CMK (cell line): ENCODE results near the gene ZBTB45.

Source experiments
- DNase-seq: peaks from one replicate; pipeline ENCODE4 v3.0.0-alpha.2; 2010; ENCODE audit warnings: low read depth

The ZBTB45 gene

DNA sequence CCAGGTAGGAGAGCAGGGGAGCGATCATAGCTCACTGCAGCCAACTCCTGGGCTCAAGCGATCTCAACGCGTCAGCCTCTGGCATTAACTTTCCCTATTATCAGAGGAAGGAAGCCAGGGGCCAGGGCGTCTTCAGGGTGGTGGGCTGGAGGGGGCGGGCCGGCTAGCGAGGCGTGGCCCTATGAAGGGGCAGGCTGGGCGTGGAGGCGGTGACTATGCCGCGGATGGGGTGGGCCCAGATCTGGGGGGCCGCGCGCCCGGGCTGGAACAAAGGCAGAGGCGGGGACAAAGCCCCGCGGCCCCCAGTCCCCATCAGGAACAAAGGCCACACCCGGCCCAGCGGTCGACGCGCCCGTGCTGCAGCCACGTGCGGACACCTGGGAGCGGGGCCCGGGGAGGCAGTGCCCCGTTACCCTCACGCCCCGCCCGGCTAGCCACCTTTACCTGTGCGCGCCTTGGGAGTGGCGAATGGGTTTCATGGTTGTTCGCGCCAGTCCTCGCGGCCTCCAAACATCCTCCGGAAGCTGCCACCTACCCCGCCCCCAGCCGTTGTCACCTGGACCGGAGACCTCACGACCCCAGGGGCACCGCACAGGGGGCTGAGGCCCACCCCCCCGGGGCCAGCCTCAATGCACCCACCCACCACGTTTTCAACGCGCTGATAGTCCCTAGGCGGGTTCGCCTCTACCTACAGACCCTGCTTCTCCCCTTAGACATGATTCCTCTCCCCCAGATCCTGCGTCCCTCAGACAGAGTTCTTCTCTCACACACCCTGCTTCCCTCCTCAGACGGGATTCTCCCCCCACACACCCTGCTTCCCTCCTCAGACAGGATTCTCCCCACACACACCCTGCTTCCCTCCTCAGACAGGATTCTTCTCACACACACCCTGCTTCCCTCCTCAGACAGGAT, 18.9 kb upstream of the ZBTB45 start:
- DNase-seq, result peak; percentile 89

DNA sequence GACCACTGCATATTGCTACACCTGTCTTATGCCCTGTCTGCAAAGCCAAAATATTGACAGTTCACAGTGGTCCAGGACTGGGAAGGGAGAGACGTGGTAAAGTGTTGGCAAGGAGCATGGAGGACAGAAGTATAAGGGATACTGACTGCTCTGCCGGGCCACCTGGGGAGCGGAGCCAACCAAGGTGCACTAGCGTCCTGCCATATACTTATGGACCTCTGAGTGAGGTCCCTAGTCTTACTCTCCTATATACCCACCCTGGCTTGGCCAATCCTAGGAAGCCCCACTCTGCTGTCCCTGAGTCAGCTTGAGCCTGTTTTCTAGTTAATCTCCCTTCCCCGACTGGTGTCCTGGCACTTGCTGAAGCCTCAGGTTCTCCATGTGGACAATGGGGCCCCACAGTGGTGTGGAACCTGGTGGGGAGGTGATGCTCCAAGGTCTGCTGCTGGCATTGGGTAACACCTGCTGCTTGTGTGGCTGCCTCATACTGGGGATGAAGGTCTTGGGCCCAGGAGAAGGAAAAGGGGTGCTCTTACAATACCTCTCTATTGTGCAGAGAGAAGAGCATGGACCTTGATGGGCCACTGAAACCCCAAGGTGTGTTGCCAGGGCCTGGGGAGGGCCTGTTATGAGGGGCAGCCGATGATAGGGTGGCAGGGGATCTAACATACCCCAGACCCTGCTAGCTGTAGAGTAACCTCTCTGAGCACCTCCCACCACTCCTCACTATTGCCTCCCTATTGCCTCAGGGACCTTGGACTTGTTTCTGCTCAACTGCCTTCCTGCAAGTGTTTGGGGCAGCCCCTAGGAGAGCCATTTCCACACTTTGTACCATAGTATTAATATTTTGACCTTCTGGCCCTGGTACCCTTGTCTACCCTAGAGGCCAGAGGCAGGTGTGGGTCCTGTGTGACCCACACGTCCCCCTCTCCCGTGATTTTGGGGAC, 17.5 kb upstream of the ZBTB45 start:
- no peak for DNase-seq

DNA sequence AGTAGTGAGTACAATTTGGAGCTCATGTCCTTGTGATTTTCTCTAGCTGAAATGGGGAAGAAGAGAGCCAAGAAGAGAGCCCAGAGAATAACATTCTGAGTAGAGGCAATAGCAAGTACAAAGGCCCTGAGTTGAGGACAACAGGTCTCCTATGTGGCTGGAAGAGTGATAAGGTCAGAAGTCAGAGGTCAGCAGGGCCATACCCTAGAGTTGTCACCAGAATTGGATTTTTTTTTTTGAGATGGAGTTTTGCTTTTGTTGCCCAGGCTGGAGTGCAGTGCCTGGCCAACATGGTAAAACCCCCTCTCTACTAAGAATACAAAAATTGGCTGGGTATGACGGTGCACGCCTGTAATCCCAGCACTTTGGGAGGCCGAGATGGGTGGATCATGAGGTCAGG, 16.2 kb upstream of the ZBTB45 start:
- DNase-seq, result no peak

GRCh38 chr19:58531034-58531840, 11.6 kb upstream of the ZBTB45 start:
- no peak for DNase-seq

DNA sequence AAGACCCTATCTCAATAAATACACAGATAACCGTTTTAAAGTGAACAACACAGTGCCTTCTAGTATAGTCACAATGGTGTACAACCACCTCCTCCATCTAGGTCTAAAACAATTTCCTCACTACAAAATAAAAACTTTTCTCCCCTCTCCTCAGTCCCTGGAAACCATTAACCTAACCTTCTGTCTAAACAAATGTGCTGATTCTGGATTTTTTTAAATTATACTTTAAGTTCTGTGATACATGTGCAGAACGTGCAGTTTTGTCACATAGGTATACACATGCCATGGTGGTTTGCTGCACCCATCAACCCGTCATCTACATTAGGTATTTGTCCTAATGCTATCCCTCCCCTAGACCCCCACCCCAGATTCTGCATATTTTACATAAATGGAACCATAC, 9.8 kb upstream of the ZBTB45 start:
- DNase-seq, result no peak

DNA sequence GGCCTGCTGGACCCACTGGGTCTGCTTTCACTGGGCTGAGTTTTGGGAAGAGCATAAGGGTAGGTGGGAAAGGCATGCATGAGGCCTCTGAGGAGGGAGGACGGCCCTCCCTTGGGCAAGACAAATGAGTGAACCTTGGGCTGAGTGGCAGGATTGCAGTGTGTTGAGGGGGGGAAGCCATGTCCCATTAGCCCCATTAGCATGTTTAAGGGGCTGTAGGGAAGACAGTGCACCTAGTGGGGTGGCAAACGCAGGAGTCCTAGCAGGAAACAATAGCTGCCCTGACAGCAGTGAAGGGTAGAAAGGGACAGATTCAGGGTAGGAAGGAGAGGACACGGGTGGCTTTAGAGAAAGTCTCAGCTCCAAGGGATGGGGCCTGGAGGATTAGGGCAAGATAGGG, 3.1 kb upstream of the ZBTB45 start:
- no peak for DNase-seq

- DNase-seq, result no peak
Measured at GRCh38 chr19:58521651-58522050, 2.0 kb upstream of the ZBTB45 start.

- no peak for DNase-seq
Measured at GRCh38 chr19:58520257-58520599, 618 bp upstream of the ZBTB45 start.

DNA sequence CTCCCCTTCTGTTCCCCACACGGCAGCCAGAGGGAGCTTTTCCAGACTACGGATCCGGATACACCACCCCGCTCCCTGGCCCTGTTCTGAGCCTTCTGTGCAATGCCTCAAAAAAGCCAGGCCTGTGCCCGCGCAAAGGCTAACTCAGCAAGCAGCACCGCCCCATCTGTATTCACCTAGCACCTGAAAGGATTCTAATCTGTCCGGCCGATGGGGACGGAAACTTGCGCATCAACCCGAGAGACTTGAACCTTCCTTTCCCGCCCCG, 589 bp downstream of the ZBTB45 start:
- no peak for DNase-seq

DNA sequence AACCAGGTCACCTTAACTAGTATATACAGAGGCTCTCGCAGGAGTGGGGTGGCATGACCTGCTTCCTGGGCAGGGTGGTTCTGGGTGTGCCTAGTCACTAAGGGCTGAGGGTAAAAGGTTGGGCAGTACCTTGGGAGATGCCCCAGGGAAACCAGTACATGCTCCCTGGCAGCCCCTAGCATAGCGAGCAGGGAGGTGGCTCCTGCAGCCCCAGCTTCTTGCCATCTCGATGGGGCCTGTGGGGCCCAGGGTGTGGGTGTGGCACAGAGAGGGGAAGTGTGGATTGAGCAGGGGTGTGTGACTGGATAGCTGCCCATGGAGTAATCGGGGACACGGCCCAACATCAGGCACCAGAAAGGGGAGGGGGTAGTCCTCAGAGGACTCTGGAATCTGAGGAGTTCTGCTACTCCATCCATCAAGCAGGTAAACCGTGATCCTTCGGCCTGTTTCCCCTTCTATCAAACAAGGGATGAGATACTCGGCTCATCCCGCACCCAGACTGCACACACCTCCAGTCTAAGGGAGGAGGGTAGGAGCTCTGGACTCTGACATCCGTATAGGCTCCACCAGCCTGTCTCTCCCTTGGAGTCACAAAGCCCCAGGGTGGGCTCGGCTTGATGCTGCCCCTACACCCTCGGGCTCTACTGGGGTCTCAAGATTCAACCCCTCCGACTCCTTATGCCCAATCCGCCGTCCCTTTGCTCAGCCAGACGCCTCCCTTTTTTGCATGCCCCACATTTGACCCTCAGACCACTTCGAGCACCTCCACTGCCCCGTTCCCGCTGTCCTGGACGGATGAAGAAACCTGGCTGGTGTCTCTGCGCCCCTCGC, 1.1 kb downstream of the ZBTB45 start:
- DNase-seq, result no peak

GRCh38 chr19:58516964-58517833, 2.4 kb downstream of the ZBTB45 start:
- DNase-seq, result no peak

- DNase-seq, result no peak
Measured at GRCh38 chr19:58516246-58516836, 3.3 kb downstream of the ZBTB45 start.

GRCh38 chr19:58515259-58515658, 4.4 kb downstream of the ZBTB45 start:
- DNase-seq, result no peak

- no peak for DNase-seq
Measured at GRCh38 chr19:58514564-58515022, 5.0 kb downstream of the ZBTB45 start.

- DNase-seq, result peak; percentile 99
Measured at GRCh38 chr19:58513694-58514563, 5.7 kb downstream of the ZBTB45 start.

- DNase-seq, result no peak
Measured at GRCh38 chr19:58513213-58513693, 6.4 kb downstream of the ZBTB45 start.

- no peak for DNase-seq
Measured at GRCh38 chr19:58511353-58512208, 8.0 kb downstream of the ZBTB45 start, which contains the start of gene SLC27A5. Gene SLC27A5 (minus strand): TSS chr19:58511992. CDS start chr19:58511955, 37 bp downstream.
